HG03575 (cell line): ENCODE results near the gene MECR.
"Not testable (repeated sequence)": the region's sequence is repeated elsewhere in the genome, so short reads cannot be mapped to it uniquely, and the experiment has no call there.

Experiments used
- ATAC-seq: cut with Tn5 transposase; IDR thresholded peaks from one replicate; pipeline ENCODE4 v1.9.1; 2021; ENCODE audit not compliant: unreplicated experiment, insufficient number of reproducible peaks, low FRiP score; ENCODE audit errors: extremely low read depth

The MECR gene

DNA sequence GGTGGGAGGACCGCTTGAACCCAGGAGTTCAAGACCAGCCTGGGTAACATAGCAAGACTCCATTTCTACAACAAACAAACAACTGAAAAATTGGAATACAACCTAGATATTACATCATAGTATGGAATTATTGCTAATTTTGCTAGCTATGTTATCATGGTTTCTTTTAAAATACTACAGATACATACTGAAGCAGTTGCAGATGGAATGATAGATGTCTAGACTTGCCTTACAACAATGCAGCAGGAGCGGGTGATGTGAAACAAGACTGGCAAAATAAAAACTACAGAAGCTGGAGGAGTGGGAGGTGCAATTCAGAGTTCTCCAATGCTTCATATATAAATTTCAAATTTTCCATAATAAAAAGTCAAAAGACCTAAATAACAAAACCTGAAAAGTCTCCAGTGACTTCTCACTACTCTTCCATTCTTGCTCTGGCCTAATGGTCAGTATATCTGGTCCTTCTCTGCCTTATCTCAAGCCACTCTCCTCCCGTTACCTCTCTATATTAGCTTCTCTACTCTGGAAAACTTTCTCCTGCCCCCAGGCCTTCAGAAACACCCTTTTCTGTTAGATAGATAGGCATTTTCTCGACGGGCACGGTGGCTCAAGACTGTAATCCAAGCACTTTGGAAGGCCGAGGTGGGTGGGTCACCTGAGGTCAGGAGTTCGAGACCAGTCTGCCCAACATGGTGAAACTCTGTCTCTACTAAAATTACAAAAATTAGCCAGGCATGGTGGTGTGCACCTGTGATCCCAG is 78.5 kb downstream of the MECR start:
- no peak for ATAC-seq

DNA sequence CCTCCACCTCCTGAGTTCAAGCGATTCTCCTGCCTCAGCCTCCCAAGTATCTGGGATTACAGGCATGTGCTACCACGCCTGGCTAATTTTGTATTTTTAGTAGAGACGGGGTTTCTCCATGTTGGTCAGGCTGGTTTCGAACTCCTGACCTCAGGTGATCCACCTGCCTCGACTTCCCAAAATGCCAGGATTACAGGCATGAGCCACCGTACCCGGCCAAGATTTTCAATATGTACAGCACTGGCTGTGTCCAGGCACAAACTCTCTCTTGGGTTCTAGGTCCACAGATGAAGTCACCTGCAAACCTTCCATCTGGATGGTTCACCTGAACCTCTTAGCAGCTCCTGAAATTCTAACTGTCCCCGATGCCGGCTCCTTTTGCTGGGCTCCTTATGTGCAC is 80.4 kb downstream of the MECR start:
- not testable (repeated sequence) for ATAC-seq

DNA sequence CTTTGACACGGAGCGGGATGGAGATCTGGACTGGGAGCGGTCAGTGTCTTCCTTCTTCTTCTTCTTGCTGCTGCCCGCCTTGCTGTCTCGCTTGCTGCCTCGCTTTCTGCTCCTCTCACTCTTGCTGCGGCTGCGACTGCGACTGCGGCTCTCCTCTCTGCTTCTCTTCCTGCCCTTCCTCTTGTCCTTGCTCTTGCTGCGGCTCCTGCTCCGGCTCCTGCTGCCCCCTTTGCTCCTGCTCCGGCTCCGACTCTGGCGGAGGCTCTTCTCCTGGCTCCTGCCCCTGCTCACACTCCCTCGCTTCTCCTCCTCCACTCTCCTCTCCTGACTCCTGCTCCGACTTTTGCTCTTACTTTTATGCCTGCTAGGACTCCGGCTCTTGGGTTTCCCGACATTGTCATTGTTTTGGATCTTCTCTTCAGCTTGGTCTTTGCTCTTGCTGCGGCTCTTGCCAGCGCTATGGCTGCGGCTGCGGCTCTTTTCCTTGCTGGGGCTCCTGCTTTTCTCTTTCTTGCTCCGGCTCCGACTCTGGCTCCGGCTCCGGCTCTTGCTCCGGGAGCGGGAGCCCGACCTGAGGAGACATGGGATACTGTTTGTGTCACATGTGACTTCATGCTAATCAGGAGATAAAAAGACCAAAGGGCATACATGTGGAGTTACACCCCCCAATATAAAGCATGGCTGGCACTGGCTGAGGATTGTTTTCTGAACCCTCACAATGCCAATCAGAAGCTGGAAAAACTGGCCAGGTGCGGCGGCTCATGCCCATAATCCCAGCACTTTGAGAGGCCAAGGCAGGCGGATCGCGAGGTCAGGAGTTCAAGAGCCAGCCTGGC is 81.9 kb downstream of the MECR start:
- ATAC-seq = no peak

DNA sequence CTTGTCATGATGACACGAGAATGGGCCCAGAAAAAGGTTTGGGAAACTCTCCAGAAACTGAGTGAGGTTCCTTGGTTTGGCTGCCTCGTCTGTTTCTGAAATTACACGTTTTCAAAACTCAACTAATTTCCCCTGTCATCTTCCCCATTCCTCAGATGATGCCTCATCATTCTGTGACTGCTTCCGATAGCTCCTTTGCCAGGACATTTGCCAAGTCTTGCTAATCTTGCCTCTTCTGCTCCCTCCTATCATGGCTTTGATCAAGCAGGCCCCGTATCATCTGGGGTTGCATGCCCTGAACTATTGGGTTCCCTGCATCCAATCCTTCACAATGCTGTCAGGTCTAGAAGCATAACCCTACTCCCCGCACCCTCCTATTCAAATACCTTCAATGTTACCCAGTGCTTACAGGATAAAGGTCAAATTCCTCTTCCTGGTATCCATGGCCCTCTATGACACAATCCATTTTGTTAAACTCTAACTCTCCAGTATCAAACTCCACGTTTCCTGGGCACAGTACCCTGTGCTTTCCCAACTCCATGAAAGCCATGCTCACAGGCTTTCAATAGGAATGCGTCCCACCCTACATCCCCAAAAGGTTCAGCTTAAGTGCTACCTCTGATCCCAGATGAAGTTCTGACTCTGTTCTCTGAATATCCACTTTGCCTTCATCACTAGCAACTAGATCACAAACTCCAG is 84.8 kb downstream of the MECR start:
- no peak for ATAC-seq

DNA sequence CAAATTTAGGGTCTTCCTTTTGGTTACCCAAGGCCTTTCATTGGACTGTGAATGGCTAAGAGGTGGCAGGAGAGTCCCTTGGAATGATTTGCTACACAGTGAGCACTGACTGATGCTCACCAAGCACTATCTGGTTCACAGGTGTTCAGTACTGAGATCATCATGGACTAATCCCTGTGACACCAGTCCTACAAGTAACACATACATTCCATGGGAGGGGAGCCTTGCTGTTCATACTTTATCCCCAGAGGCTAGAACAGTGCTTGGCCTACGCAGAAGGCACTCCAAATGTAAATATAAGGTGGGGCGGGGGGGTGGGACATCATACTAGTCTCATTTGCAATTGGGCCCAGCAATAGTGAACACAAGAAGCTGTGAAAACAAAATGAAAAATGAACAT is 86.6 kb downstream of the MECR start:
- ATAC-seq = no peak

DNA sequence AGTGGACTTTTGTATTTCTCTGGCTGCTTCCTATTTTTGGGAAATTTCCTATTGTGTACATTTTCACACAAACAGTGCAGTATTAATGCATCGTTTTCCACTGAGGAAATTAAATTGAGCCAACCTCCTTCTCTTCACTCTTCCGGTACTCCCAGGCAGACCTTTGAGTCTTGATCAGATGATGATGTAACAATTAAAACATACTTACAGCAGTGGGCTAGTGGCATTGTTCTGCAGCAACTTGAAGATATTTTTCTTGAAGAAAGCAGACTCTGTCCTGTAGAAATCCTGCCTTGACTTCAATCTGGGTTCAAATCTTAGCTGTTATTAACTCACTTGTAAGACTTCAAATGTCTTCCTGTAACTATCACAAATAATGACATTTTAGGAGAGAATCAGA is 88.0 kb downstream of the MECR start:
- ATAC-seq = no peak
